IMR-90 (cell line): ENCODE measurements around the gene CTCFL.

Source experiments
- FOS ChIP-seq: fragments of 150-350 bp; IDR thresholded peaks from 2 replicates; pipeline ENCODE4 v1.6.1; 2016; ENCODE audit warnings: low read depth, low read length
- MAZ ChIP-seq: IDR thresholded peaks from 2 replicates; pipeline ENCODE4 v1.6.1; 2012; ENCODE audit warnings: low read depth, mild to moderate bottlenecking, low read length, improper control_type of control experiment, moderate library complexity, borderline replicate concordance
- POLR2A ChIP-seq: IDR thresholded peaks from 2 replicates; pipeline ENCODE4 v1.6.1; 2012; ENCODE audit warnings: mild to moderate bottlenecking, low read depth, low read length
- SMC3 ChIP-seq: fragments of 150-350 bp; IDR thresholded peaks from 2 replicates; pipeline ENCODE4 v1.6.1; 2016; ENCODE audit warnings: low read depth, mild to moderate bottlenecking, antibody characterized with exemption, low read length, moderate library complexity
- TF ChIP-seq, protein P1 (sequence below): conservative IDR thresholded peaks from 2 replicates; pipeline ENCODE4 v1.5.1; 2012; ENCODE audit warnings: mild to moderate bottlenecking, low read depth, low read length, improper control_type of control experiment

DNA sequence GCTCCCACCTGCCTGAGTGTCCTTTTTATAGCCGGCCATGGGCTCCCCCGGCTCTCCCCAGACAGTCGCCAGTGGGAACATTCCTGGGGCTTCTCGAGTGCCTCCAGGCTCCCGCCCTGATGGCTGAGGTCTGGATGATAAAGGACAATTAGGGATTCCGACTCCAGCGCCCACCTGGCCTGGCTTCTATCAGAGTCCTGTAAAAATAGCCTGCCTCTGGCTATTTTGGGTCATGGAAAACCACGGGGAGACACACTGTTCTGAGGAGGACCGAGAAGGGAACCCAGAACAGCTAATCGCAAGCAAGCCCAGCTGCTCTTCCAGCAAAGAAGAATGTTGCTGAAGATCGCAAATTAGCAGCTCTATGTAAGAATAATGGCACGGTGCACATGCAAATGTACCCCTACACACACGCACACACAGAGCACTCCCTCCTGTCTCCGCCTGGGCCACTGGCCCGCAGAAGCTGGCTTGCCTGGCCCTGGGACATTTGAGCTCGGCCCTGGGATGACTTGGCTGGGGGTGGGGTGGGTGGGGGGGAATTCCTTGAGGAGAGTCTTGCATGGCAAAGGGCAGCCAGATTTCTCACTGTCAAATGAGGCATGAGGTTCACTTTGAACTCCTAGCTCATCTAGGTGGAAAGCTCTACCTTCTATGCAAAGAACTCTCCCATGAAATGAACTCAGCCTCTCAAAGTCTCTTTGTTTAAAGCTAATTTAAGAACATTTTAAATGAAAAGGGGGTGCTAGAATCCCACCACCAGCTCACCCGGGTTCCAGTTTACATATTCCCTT, 55.3 kb downstream of the CTCFL start:
- TF ChIP-seq SMC3: no peak
- no peak for TF ChIP-seq POLR2A
- TF ChIP-seq, protein P1, sequence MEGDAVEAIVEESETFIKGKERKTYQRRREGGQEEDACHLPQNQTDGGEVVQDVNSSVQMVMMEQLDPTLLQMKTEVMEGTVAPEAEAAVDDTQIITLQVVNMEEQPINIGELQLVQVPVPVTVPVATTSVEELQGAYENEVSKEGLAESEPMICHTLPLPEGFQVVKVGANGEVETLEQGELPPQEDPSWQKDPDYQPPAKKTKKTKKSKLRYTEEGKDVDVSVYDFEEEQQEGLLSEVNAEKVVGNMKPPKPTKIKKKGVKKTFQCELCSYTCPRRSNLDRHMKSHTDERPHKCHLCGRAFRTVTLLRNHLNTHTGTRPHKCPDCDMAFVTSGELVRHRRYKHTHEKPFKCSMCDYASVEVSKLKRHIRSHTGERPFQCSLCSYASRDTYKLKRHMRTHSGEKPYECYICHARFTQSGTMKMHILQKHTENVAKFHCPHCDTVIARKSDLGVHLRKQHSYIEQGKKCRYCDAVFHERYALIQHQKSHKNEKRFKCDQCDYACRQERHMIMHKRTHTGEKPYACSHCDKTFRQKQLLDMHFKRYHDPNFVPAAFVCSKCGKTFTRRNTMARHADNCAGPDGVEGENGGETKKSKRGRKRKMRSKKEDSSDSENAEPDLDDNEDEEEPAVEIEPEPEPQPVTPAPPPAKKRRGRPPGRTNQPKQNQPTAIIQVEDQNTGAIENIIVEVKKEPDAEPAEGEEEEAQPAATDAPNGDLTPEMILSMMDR: no peak
- TF ChIP-seq FOS: no peak
- no peak for TF ChIP-seq MAZ
